GM19395 (cell line): ENCODE results near the gene BLOC1S2.
"Not testable (repeated sequence)": the region's sequence is repeated elsewhere in the genome, so short reads cannot be mapped to it uniquely, and the experiment has no call there.

ENCODE experiments used
- ATAC-seq: cut with Tn5 transposase; IDR thresholded peaks from one replicate; pipeline ENCODE4 v1.9.1; 2021; ENCODE audit warnings: mild to moderate bottlenecking, moderate library complexity; ENCODE audit not compliant: unreplicated experiment

The BLOC1S2 gene

DNA sequence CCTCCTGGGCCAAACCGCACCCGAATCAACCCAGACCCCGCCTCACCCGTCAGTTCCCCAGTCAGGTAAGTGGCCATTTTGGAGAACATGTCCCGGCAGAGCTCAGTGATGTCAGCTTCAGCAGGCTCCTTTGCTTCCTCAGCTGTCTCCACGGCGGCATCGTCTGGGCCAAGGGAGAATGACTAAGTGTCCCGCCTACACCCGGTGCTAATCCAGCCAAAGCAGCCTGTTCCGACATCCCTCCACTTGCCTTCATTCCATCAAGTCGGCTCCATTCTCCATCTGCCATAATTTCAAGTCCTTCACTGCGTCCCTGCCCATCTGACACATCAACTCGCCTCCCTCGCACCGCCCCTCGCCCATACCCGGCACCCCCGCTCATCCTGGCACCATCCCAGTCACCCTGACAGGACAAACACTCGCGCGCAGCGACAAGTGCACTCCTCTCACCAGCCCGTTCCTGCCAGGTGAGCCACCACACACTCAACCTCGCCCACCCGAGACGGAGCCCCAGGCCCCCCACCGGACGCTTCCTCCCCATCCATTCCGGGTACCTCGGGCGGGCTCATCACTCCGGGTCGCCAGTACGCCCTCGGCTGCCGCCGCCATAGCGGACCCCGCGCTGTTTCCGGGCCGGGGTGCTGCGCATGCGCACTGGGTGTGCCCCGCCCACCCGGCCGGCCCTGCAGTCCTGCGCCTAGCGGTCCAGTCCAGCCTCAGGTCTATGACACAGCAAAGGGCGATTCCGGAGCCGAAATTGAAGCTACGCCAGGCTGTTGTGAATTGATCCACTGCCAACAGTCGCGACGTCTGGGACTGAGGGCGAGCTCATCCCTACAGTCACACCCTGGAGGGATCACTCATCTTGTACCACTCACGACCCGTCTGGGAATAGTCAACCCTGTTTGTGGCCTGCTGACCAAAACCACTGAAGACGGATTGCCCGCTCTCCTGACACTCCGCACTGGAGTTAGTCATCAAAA lies at the start of gene BLOC1S2:
BLOC1S2 (minus strand) TSS at position 630 of the 983 bp plus-strand sequence; CDS start at position 609, 21 bp downstream.
- peak; percentile 90 for ATAC-seq

DNA sequence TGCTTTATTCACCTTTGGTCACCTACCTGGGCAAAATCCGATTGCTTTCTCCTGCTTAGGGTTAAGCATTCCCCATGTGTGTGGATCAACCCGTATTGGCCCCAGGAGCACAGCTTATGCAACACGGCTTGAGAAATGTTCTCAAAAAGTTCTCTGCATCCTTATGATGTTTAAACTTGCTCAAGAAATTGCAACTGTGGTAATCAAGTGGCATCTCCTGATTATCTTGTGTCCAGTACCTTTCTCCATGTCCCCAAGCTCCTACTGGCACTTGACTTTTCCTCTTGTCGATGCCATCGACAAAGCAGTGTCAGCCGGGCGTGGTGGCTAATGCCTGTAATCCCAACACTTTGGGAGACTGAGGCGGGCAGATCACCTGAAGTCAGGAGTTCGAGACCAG lies 48.3 kb upstream of the BLOC1S2 start:
- ATAC-seq, result no peak

DNA sequence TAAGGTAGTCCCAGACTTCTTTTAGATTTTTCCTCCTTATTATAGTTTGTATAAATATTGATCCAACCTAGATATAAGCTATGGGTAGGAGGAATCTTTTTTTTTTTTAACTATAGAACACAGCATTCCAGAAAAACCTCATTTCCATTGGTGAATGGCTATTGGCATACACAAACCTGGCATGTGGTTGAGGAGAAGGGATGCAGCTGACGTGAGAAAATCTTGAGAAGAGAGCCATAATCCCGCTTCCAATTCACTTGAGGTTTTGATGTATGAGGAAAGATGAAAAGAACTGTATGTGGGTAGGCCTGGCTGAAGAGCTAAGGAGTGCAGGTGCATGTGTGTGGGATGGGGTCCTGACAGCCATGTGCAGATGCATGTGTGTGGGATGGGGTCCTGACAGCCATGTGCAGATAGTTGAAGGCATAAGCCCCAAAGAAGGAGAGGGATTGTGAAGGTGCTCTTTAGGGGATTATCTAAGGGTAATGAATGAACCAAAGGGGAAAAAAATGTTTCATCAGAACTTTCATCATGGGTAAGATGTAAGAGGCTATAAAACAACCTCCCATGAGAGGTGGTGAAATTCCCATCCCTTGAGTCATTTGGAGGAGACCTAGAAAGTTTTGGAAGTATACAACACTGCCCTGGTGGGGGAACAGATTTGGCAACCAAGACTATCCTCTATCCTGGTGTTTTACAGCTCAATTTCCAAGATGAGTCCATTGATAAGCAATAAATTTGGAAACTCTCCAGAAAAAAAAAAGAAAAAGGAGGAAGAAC lies 47.4 kb upstream of the BLOC1S2 start:
- no peak for ATAC-seq

DNA sequence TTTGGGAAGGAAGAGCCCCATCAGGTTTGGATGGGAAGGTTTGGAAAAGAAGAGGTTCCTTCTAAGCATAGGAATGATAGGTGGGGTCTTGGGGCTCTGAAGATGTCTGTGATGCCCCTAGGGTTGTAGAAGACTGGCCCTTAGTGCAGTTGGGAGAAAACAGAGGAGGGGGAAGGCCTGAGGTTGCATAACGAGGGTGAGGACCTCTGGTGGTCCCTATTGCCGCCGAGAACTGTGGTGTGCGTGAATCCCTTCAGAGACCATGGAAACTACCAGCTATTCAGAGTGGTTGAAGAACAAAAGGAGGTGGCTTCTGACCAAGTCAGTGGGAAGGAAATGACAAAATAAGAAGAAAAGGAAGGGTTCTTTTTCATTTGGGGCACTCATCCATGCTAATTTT lies 46.6 kb upstream of the BLOC1S2 start:
- no peak for ATAC-seq

DNA sequence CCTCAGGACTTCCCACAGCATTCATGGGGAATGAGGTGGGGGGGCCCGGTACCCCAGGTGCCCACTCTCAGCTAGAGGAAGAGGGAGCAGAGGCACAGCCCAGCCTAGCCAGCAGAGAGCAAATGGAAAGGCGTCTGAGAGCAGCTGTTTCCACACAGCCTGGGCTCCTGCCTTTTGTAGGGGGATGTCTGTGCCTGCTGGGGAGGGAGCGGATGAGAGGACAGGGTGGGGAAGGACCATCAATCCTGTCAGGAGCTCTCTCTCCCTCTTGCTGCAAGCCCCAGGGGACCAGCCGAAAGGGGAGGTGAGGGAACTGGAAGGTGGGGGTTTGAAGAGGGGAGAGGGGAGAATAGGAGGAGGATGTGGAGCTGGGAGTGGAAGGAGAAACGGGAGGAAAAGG lies 43.6 kb upstream of the BLOC1S2 start, which contains the start of gene PKD2L1:
PKD2L1 (minus strand) TSS at position 150 of the 400 bp plus-strand sequence; CDS start at position 25, 125 bp downstream.
- ATAC-seq, result no peak

DNA sequence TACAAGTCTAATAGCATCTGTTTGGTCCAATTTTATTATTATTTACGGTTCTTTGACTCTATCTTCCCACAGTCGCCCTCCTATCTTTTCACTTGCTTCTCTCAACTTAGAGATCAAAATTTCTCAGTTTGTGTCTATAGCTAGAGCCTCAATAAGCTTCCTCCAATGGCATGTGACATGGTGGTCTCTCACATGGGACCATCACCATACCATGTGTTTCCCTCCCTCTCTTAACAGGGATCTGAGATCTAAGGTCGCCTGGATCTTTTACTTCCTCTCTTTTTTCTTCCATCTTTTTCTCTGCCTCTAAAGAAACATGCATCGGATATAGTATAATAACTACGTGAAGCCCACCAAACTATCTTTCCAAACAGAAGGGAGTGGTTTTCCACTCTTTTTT lies 41.7 kb upstream of the BLOC1S2 start:
- ATAC-seq, result no peak

DNA sequence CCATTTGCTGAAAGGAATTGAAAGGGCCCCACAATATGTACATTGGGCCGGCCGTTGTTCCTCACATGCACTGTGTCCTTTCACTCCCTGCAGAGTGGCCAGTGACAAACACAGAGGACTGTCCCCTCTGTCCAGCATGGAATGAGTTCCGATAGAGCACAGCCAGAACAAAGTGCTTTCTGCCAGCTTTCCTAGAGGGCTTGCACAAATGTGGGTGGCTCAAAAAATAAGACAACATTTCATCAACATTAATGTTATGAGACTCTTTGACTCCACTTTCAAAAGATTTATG lies 41.2 kb upstream of the BLOC1S2 start:
- no peak for ATAC-seq

DNA sequence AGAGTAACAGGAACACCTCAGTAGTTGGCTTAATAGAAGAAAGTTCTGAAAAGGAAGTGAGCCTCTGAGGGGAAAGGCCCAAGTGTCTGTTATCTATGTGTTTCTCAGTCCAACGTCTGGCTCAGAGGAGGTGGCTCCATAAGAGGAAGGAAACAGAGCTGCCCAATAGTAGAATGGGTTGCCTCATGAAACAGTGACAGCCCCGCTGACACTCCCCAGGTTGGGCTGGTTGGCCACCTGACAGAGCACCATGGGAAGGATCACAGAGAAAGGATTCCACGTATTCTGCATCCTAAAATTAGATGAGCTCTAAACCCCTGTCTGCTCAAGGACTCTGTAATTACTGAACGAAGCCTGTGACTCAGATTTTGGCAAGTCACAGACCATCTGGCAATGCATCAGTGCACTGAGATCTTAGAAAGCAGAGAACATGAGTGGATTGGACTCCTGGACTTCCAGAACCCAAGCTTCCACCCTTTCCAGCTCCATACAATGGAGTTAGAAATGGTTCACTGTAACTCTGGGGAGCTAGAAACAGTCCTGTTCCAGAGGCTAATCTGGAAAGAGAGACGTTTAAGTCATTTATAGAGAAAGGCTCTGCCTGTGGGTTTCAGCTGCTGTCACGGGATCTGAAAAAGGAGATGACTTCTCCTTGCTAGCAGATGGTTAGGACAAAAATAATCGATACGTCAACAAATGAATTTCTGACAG lies 40.7 kb upstream of the BLOC1S2 start:
- ATAC-seq, result peak; percentile 99

DNA sequence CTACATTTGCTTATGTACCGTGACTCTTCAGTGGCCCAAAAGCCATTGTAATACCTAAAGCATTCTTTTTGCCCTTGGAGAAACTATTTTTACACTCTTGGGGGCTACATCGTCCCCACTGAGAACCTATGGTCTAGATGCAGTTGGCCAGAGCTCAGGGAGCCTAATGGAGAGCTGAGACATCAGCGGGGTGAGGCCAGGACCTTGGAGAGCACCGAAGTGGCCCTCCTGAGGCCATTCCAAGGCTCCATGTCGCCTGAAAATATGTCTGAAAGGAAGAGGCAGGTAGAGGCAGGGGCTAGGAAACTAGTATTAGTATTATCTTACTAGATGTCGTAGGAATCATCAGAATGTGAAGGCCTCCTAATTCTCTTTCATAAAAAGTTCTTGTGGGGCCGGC lies 38.7 kb upstream of the BLOC1S2 start:
- no peak for ATAC-seq

DNA sequence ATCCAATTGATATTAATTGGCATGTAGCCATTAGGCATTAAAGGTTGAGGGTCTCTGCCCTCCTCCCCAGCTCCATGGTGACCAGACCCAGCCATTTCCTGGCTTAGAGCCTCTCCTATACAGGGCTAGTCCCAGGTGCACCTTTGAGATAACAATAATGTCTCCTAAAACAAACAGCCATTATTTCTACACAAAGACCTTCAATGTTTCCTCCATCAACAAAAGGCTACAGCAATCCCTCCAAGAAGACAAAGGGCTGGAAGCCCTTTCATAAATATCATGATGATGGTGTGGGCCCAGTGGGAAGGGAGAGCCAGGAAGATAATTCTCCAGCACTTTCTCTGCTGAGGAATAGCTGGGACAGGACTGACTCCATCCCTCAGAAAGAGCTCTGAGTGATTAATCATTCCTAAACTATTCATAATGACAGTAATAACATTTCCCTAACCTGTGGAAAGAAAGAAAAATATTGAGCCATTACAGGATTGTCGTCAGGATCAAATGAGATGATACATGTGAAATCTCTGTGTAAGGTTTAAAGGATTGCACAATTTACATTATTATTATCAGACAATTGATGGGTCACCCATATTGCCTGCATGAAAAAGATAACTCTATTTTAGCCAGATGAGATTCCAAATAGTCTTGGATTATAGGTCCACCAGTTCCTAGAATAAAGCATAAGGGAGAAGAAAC lies 33.4 kb upstream of the BLOC1S2 start:
- ATAC-seq, result no peak

DNA sequence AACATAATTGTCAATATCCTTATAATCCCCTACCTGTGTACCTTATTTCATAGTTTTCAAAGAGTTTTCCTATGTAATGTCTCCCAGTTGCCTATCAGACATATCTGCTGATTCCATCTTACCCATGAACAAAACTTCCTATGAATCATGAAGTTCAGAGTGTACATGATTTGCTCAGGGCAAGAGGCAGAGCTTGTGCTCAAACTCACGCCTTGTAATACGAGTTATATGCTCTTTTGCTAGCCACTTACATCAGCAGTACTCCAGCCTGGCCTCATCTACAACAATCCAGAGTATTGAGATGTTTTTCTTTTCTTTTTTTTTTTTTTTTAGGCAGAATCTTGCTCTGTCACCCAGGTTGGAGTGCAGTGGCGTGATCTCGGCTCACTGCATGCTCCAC lies 31.7 kb upstream of the BLOC1S2 start:
- no peak for ATAC-seq

DNA sequence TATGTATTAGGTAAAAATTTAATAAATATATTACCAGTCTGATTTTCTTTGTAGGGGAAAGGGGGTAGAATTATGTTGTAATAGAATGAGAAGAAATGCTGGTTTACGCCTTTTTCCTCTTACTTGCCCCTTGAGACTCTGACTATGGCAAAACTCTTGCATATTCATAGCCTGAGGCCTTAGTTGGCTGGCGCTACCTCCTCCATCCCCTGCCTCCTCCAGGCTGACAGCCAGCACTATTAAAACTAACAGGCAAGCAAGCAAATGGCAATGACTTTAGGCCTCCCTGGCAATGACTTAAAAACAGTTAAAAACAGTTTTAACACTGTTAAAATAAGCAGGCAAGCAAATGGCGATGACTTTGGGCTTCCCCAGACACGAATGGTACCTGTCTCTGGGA lies 29.1 kb upstream of the BLOC1S2 start:
- ATAC-seq, result no peak

DNA sequence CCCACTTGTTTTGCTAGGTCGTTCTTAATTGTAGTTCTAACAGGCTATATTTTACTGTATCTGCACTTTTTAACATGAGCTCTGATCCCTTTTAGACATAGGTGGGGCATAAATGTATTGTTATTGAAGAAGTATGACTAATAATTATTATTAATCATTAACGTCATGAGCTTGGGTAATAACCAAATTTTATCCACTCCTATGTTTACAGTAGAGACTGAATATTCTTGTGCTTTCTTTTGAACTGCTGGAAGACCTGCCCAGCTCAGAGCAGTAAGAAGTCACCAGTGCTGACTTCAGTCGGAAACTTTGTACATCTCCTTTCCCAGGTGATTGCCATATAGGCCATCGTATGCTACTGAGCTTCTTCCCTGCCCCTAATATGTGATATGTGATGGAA lies 24.8 kb upstream of the BLOC1S2 start:
- no peak for ATAC-seq

DNA sequence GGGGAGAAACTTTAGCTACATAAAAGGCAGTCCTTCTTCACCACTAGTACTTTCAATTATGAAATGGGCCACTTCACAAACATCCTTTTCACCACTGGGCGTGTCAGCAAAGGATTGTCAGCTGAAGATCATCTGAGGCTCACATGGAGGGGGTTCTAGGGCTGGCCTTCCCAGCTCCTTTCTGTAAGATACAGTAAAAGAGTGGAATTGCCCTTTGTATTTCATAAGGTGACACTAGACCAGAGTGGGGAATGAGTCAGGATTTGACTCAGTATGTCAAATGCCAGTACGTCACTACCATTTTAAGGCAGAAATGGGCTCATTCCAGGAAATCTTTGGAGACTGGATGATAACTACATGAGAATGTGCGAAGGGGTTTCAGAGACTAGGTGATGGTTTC lies 21.2 kb upstream of the BLOC1S2 start:
- ATAC-seq, result no peak

DNA sequence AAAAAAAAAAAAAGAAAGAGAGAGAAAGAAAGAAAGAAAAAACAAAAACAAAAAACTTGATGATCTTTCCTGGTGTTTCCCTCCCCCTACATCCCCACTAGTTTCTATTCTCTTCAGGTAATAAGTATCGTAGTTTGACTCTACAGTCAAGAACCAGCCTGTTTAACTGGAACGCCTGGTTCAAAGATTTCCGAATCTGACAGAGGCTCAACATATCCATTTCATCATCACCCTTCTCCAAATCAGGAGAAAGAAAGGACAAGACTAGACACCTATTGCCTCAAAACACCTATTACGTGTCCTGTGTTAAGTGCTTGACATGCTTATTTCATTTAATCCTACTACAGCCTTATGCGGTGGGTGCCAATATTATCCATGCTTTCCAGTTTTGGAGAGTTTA lies 20.4 kb upstream of the BLOC1S2 start:
- ATAC-seq, result no peak

DNA sequence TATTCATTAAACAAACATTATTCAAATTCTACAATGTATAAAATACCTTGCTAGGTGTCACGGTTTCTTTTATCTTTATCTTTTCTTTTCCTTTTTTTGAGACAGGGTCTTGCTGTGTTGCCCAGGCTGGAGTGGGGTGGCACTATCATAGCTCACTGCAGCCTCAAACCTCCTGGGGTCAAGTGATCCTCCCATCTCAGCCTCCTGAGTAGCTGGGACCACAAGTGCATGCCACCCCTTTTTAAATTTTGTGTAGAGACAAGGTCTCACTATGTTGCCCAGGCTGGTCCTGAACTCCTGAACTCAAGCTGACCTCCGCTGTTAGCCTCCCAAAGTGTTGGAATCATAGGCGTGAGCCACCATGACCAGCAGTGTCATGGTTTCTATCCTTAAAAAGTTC lies 17.9 kb upstream of the BLOC1S2 start:
- ATAC-seq, result no peak

DNA sequence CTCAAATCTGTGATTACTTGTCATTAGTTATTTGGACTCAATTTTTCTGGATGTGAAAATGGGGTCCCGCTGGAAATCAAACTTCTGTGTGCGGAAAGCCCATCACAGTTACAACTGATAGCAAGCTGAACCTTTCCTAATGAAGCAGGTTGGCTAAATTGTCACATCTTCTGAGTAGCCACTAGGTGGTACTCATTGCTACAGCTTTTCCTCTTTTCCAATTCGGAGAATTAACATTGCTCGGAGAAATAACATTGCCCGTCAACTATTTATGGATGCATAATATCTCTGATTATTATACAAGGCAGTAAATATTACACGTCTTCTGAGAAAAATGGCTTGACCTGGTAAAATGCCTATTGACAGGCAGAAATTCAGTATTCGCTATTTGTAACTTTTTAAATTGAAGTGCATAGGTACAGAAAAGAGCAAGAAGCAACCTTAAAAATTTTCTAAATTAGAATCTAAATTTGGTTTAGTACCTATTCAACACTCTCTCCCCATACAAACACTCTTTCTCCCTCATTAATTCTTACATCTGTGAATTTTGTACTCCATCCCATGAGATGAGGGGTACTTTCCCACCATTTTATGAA lies 17.3 kb upstream of the BLOC1S2 start:
- no peak for ATAC-seq

DNA sequence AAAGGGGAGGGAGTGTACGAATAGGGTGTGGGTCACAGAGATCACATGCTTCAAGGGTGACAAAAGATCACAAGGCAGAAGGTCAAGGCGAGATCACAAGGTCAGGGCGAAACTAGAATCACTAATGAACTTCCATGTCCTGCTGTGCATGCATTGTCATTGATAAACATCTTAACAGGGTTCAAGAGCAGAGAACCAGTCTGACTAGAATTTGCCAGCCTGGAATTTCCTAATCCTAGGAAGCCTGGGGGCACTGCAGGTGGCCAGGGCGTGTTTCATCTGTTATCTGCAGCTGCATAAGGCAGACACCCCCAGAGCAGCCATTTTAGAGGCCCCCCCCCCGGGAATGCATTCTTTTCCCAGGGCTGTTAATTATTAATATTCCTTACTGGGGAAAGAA lies 14.6 kb upstream of the BLOC1S2 start:
- not testable (repeated sequence) for ATAC-seq

DNA sequence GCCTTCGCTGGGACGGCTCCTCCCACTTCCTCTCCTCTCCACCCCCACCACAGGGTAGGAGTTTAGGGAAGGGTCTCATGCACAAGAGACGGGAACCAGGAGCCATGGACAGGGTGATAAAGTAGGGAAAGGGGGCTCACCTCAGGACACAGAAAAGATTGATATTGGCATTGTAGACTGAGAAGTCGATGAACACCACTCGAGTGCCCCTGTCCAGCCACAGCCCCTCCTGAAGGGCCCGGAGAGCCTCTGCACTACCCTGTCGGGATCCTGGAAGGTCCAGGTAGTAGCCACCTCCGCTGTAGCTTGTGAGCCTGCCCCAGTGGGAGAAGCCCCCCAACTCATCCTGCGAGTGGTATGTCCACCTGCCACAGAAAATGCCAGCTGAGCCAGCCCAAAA lies 10.8 kb upstream of the BLOC1S2 start:
- no peak for ATAC-seq

DNA sequence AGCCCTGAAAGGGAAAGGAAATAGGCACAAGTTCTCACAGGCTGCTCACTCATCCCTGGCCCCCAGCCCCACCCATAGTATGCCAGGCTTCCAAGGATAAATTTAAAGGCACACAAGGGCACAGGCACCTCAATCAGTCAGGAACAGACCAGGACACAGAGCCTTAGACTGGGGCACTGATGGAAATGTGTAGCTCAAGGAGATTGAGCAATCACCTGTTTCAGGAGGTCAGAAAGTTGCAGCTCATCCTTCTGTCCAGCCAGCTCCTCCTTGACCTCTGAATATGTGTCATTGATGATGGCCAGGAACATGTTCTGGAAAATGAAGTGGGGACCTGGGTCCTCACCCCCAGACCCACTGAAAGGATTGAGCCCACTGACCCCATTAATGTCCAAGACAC lies 6.6 kb upstream of the BLOC1S2 start:
- no peak for ATAC-seq
